ENCODE data around the gene ACP1.

ACP1 gene

GRCh38 chr2:282371-283263 is 17.9 kb downstream of the ACP1 start:
- no peak for DNase-seq

- no peak for DNase-seq
These were observed 19.4 kb downstream of the ACP1 start for GRCh38 chr2:283996-284794.

- DNase-seq: no peak
These were observed 20.2 kb downstream of the ACP1 start for GRCh38 chr2:284896-285492.

GRCh38 chr2:285531-285930 is 20.8 kb downstream of the ACP1 start:
- no peak for DNase-seq

- no peak for DNase-seq
These were observed 21.3 kb downstream of the ACP1 start for GRCh38 chr2:286035-286434.

- no peak for DNase-seq
These were observed 22.1 kb downstream of the ACP1 start for GRCh38 chr2:286774-287392.

- no peak for DNase-seq
These were observed 22.7 kb downstream of the ACP1 start for GRCh38 chr2:287471-287885.

GRCh38 chr2:287911-288757 is 23.4 kb downstream of the ACP1 start, which contains the start of gene ALKAL2:
Gene ALKAL2, minus strand, starts transcription at chr2:288091. Its CDS starts 256 bp downstream, at chr2:287835.
- DNase-seq: no peak

- no peak for DNase-seq
These were observed 24.1 kb downstream of the ACP1 start for GRCh38 chr2:288758-289361.

GRCh38 chr2:289362-290089 is 24.8 kb downstream of the ACP1 start:
- DNase-seq: no peak

GRCh38 chr2:290090-290722 is 25.5 kb downstream of the ACP1 start:
- no peak for DNase-seq

GRCh38 chr2:295090-295489 is 30.3 kb downstream of the ACP1 start:
- no peak for DNase-seq

- no peak for DNase-seq
These were observed 31.6 kb downstream of the ACP1 start for GRCh38 chr2:296354-296753.

GRCh38 chr2:305366-305765 is 40.6 kb downstream of the ACP1 start:
- DNase-seq: no peak

GRCh38 chr2:309148-309953 is 44.6 kb downstream of the ACP1 start:
- no peak for DNase-seq

GRCh38 chr2:309954-310510 is 45.3 kb downstream of the ACP1 start:
- no peak for DNase-seq

- no peak for DNase-seq
These were observed 46.2 kb downstream of the ACP1 start for GRCh38 chr2:310994-311393.

GRCh38 chr2:313991-314390 is 49.2 kb downstream of the ACP1 start:
- DNase-seq: no peak
